Measurements from ENCODE around the gene PIP4K2C.

DNA sequence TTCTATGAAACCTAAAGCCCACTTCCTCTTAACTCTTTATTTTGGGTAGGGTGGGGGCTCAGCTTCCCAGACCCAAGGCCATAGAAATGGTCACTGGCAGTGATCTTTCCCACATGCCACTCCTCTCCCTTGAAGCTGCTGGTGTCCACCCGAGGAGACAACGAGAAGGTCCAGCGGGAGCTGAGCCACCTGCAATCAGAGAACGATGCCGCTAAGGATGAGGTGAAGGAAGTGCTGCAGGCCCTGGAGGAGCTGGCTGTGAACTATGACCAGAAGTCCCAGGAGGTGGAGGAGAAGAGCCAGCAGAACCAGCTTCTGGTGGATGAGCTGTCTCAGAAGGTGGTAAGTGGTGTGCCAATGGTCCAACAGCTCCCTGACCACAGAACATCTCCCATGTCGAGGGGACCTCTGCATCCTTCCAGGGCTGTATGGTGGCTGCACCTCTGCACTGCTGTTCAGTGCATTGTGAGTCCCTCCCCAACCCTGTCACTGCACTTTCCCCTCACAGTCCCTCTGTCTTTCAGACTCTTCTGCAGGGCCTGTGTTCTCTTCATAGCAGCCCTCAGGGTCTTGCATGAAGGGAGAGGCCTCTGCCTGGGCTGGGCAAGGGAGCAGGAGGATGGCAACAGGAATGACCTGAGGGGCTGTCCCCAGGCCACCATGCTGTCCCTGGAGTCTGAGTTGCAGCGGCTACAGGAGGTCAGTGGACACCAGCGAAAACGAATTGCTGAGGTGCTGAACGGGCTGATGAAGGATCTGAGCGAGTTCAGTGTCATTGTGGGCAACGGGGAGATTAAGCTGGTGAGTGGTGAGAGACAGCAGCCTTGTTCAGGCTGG is 18.8 kb upstream of the PIP4K2C start:
- TF ChIP-seq, protein P1, sequence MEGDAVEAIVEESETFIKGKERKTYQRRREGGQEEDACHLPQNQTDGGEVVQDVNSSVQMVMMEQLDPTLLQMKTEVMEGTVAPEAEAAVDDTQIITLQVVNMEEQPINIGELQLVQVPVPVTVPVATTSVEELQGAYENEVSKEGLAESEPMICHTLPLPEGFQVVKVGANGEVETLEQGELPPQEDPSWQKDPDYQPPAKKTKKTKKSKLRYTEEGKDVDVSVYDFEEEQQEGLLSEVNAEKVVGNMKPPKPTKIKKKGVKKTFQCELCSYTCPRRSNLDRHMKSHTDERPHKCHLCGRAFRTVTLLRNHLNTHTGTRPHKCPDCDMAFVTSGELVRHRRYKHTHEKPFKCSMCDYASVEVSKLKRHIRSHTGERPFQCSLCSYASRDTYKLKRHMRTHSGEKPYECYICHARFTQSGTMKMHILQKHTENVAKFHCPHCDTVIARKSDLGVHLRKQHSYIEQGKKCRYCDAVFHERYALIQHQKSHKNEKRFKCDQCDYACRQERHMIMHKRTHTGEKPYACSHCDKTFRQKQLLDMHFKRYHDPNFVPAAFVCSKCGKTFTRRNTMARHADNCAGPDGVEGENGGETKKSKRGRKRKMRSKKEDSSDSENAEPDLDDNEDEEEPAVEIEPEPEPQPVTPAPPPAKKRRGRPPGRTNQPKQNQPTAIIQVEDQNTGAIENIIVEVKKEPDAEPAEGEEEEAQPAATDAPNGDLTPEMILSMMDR (IDR thresholded peaks at IDR 0.05; ENCODE audit: low read depth, low read length) = no peak
- no peak for TF ChIP-seq POLR2A (IDR thresholded peaks at IDR 0.05; ENCODE audit: extremely low read depth, insufficient read length)

Data from NB4 (cell line).